BJ (cell line): ENCODE results near the gene PRAME. TPM values are rescaled to one million over a fixed set of nuclear protein-coding genes. Genes with fewer than 3 reads are reported as not detected.

ENCODE experiments used
- CTCF ChIA-PET: fragments of 350-600 bp; formaldehyde crosslinking; extraction: SDS; loops from one replicate; lab custom pipeline; 2021; ENCODE audit warnings: antibody characterized with exemption, inconsistent platforms; lab: Yijun Ruan, JAX
- POLR2A ChIA-PET: fragments of 300-600 bp; sonication (Branson Sonifier 250); formaldehyde crosslinking; extraction: SDS; loops from one replicate; lab custom pipeline; 2021; ENCODE audit warnings: antibody characterized with exemption; lab: Charles Lee
- DNase-seq: peaks from one replicate; pipeline ENCODE4 v3.0.0-alpha.2; 2011; ENCODE audit warnings: low read depth
- H3K27me3 ChIP-seq: 2 replicates; pipeline ENCODE4 v1.6.0; 2011; ENCODE audit warnings: low read length; ENCODE audit not compliant: control insufficient read depth, insufficient read depth
- H3K36me3 ChIP-seq: 2 replicates; pipeline ENCODE4 v1.5.1; 2011; ENCODE audit warnings: low read length; ENCODE audit not compliant: control insufficient read depth, insufficient read depth
- H3K4me3 ChIP-seq: 2 replicates; pipeline ENCODE4 v1.5.1; 2011; ENCODE audit warnings: low read depth, mild to moderate bottlenecking, control low read depth, low read length
- CTCF ChIP-seq: IDR thresholded peaks from 2 replicates; pipeline ENCODE4 v1.5.1; 2011; ENCODE audit warnings: low read depth, mild to moderate bottlenecking, control low read depth, inconsistent platforms, low read length, moderate library complexity; ENCODE audit not compliant: insufficient read depth
- polyA plus RNA-seq: library from polyadenylated mRNA; depleted of rRNA; stranded (reverse); fragments of >200 nt; gene quantifications from 2 replicates; pipeline ENCODE4 v1.2.3, GENCODE V29; 2011

Gene PRAME
- polyA plus RNA-seq, 1 experiment: 0.15 TPM

- no peaks in the 10 kb centered on the region for H3K27me3 ChIP-seq
- H3K36me3 ChIP-seq: no peaks in the 10 kb centered on the region
- ChIA-PET CTCF (interaction anchor here (0.9 kb wide), 1 partner anchor 30 kb away, joined by 6 read pairs; no protein-coding TSS in a partner anchor), POLR2A (no interaction called here)
- H3K4me3 ChIP-seq: no peak overlapping the region
- no peak for DNase-seq
- no peak for TF ChIP-seq CTCF
Observed at GRCh38 chr22:22546490-22546889, 12.6 kb downstream of the PRAME start.

GRCh38 chr22:22545084-22545483 is 14.0 kb downstream of the PRAME start:
- no peaks in the 10 kb centered on the region for H3K36me3 ChIP-seq
- ChIA-PET POLR2A (no interaction called here), CTCF (no interaction called here)
- TF ChIP-seq CTCF: no peak
- no peak overlapping the region for H3K4me3 ChIP-seq
- no peak for DNase-seq
- H3K27me3 ChIP-seq: no peaks in the 10 kb centered on the region

- TF ChIP-seq CTCF: no peak
- DNase-seq: no peak
- CTCF ChIA-PET: no interaction called here
- no peaks in the 10 kb centered on the region for H3K27me3 ChIP-seq
- H3K4me3 ChIP-seq: no peak overlapping the region
- POLR2A ChIA-PET: no interaction called here
- no peaks in the 10 kb centered on the region for H3K36me3 ChIP-seq
Observed at GRCh38 chr22:22538226-22538989, 20.7 kb downstream of the PRAME start.

GRCh38 chr22:22536916-22537315 is 22.1 kb downstream of the PRAME start:
- no peak for DNase-seq
- ChIA-PET POLR2A (no interaction called here), CTCF (no interaction called here)
- Histone ChIP-seq H3K36me3 (no peaks in the 10 kb centered on the region), H3K4me3 (no peak overlapping the region), H3K27me3 (no peaks in the 10 kb centered on the region)
- no peak for TF ChIP-seq CTCF

- Histone ChIP-seq H3K36me3 (no peaks in the 10 kb centered on the region), H3K4me3 (no peak overlapping the region), H3K27me3 (no peaks in the 10 kb centered on the region)
- DNase-seq: no peak
- ChIA-PET CTCF (interaction anchor here (1.4 kb wide), 1 partner anchor 40 kb away, joined by 3 read pairs; no protein-coding TSS in a partner anchor), POLR2A (no interaction called here)
- no peak for TF ChIP-seq CTCF
Observed at GRCh38 chr22:22536515-22536914, 22.6 kb downstream of the PRAME start.
